MM.1S (cell line): ENCODE measurements around the gene NEURL1B.

Source experiments
- EZH2 ChIP-seq: fragments of 300-600 bp; sonication (generic); optimal IDR thresholded peaks from 2 replicates; pipeline ENCODE3; 2017; ENCODE audit warnings: low read depth, mild to moderate bottlenecking, antibody characterized with exemption, low read length, mixed read lengths
- EZH2phosphoT487 ChIP-seq: fragments of 300-600 bp; sonication (generic); IDR thresholded peaks from 2 replicates; pipeline ENCODE4 v1.6.1; 2018; ENCODE audit warnings: antibody characterized with exemption, low read length
- TF ChIP-seq, protein P1 (sequence below): fragments of 300-600 bp; sonication (generic); IDR thresholded peaks from 2 replicates; pipeline ENCODE4 v1.5.1; 2016; ENCODE audit warnings: antibody characterized with exemption, low read length, mixed read lengths

DNA sequence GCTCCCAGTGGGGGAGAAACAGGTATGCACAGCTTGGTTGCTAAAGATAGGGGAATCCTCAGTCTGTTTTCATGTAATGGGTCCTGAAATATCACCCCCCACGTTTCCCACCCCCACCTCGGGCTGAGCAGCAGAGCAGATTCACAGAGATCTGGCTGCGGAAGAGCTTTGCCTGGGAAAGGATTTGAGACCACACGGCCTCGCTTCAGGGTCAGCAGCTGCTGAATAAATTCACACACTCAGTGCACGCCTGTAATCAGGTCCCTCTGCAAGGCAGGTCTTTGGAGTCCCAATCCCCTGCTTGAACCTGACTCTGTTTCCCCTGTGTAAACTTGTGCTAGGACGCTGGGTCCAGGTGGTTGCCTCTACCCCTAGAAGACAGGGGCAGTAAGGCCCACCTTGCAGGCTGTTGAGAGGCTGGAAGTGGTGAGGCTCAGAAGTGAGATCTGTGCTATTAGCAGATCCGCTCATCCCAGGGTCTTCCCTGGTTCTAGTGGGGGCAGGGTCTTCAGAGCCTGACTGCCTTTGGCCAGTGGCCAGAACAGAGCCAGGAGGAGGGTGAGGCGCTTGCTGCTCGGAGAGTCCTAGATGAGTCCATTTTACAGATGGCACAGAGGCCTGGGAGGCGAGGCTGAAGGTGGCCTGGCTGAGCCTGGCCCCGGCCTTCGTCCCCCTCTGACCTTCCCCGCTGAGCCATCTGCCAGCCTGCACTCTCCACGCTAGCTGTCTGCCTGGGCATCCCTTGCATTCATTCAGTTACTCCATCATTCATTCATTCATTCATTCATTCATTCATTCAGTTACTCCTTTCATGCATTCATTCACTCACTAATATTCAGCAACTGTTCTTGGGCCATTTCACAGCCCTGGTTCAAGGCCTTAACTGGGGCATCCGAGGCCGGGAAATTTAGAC is 16.7 kb upstream of the NEURL1B start:
- TF ChIP-seq, protein P1, sequence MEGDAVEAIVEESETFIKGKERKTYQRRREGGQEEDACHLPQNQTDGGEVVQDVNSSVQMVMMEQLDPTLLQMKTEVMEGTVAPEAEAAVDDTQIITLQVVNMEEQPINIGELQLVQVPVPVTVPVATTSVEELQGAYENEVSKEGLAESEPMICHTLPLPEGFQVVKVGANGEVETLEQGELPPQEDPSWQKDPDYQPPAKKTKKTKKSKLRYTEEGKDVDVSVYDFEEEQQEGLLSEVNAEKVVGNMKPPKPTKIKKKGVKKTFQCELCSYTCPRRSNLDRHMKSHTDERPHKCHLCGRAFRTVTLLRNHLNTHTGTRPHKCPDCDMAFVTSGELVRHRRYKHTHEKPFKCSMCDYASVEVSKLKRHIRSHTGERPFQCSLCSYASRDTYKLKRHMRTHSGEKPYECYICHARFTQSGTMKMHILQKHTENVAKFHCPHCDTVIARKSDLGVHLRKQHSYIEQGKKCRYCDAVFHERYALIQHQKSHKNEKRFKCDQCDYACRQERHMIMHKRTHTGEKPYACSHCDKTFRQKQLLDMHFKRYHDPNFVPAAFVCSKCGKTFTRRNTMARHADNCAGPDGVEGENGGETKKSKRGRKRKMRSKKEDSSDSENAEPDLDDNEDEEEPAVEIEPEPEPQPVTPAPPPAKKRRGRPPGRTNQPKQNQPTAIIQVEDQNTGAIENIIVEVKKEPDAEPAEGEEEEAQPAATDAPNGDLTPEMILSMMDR = no peak
- no peak for TF ChIP-seq EZH2
- no peak for TF ChIP-seq EZH2phosphoT487
